Left ventricle myocardium inferior (tissue), 1 donor: ENCODE results near the gene KLK5. TPM values are rescaled to one million over a fixed set of nuclear protein-coding genes. Genes with fewer than 3 reads are reported as not detected.

Source experiments
- DNase-seq: peaks from one replicate; pipeline ENCODE4 v3.0.0-alpha.2; 2020
- H3K27ac ChIP-seq: fragments of 200-600 bp; replicated peaks from 2 replicates; pipeline ENCODE4 v1.8.0; 2021
- H3K27me3 ChIP-seq: fragments of 200-600 bp; 2 replicates; pipeline ENCODE4 v1.8.0; 2021; ENCODE audit warnings: low read depth
- H3K36me3 ChIP-seq: fragments of 200-600 bp; 2 replicates; pipeline ENCODE4 v1.8.0; 2021
- H3K4me1 ChIP-seq: fragments of 200-600 bp; 2 replicates; pipeline ENCODE4 v1.8.0; 2021
- H3K4me3 ChIP-seq: fragments of 200-600 bp; 2 replicates; pipeline ENCODE4 v1.8.0; 2021; ENCODE audit warnings: mild to moderate bottlenecking, moderate library complexity
- H3K9me3 ChIP-seq: fragments of 200-600 bp; replicated peaks from 2 replicates; pipeline ENCODE4 v1.8.0; 2021
- intact Hi-C: fragments of 100-400 bp; cut with micrococcal nuclease; formaldehyde crosslinking; loops from one replicate; pipeline ENCODE4 v1.11.0; 2022
- total RNA-seq: library from RNA; stranded (reverse); fragmentation: NEBNext Ultra II Directional; extraction: Animal tissue kit (Norgen Biotek cat#: 25700); gene quantifications from one replicate; pipeline ENCODE4 v1.2.1, GENCODE V29; 2021
- TF ChIP-seq, protein P1 (sequence below): fragments of 200-600 bp; IDR thresholded peaks from 2 replicates; pipeline ENCODE4 v1.8.0; 2021; ENCODE audit warnings: antibody characterized with exemption, mild to moderate bottlenecking, borderline replicate concordance
- donor health status: DM: no; HTN: yes; CAD: no; lungs with severe emphysema.

KLK5 gene
- total RNA-seq, 1 donor from 2014 or later: not detected

DNA sequence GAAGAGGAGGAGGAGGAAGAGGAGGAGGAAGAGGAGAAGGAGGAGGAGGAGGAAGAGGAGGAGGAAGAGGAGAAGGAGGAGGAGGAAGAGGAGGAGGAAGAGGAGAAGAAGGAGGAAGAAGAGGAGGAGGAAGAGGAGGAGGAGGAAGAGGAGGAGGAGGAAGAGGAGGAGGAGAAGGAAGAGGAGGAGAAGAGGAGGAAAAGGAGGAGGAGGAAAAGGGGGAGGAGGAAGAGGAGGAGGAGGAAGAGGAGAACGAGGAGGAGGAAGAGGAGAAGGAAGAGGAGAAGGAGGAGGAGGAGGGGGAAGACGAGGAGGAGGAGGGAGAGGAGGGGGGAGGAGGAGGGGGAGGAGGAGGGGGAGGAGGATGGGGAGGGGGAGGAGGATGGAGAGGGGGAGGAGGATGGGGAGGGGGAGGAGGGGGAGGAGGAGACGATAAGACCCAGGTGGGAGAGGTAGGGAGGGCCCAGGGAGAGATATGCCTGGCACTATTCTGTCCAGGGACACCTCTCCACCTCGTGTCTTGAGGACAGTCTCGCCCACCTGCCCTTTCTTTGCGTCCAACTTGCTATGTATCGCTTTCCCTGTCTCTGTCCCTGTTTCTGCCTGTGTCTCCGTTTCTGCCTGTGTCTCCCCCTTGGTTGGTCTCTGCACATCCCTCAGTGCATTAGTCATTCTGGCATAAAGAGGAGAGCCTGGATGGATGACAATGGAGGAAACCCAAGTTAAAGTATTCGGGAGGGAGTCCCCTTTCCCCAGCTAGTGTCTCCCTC, 7.1 kb upstream of the KLK5 start:
- no peak for DNase-seq
- Histone ChIP-seq H3K27ac (no peak overlapping the region), H3K36me3 (no peaks in the 10 kb centered on the region), H3K4me1 (no peaks in the 10 kb centered on the region), H3K27me3 (peaks cover 82% of the 10 kb centered on the region), H3K4me3 (no peak overlapping the region), H3K9me3 (no peaks in the 10 kb centered on the region)
- TF ChIP-seq, protein P1, sequence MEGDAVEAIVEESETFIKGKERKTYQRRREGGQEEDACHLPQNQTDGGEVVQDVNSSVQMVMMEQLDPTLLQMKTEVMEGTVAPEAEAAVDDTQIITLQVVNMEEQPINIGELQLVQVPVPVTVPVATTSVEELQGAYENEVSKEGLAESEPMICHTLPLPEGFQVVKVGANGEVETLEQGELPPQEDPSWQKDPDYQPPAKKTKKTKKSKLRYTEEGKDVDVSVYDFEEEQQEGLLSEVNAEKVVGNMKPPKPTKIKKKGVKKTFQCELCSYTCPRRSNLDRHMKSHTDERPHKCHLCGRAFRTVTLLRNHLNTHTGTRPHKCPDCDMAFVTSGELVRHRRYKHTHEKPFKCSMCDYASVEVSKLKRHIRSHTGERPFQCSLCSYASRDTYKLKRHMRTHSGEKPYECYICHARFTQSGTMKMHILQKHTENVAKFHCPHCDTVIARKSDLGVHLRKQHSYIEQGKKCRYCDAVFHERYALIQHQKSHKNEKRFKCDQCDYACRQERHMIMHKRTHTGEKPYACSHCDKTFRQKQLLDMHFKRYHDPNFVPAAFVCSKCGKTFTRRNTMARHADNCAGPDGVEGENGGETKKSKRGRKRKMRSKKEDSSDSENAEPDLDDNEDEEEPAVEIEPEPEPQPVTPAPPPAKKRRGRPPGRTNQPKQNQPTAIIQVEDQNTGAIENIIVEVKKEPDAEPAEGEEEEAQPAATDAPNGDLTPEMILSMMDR: no peak
- intact Hi-C loops: no loop called here

DNA sequence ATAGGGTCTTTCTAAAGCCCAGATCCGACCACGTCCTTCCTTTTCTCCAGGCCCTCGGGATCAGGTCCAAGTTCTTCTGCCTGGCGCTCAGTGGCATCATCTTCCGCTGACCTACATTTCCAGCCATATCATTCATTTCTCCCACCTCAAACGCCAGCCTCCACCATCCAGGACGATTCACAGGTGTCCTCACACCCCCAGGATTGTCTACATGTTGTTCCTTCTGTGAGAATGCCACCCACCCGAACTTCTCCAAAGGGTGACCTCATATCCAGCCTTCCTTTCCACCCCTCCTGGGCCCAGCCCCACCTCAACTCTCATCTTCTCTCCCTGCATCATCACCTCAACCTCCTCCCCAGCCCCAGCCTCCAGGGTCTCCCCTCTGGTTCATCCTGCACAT, 4.7 kb upstream of the KLK5 start:
- intact Hi-C loops: no loop called here
- Histone ChIP-seq H3K9me3 (no peaks in the 10 kb centered on the region), H3K27me3 (peaks cover 81% of the 10 kb centered on the region), H3K36me3 (no peaks in the 10 kb centered on the region), H3K4me3 (no peak overlapping the region), H3K27ac (no peak overlapping the region), H3K4me1 (no peaks in the 10 kb centered on the region)
- TF ChIP-seq, protein P1: no peak
- DNase-seq: no peak

DNA sequence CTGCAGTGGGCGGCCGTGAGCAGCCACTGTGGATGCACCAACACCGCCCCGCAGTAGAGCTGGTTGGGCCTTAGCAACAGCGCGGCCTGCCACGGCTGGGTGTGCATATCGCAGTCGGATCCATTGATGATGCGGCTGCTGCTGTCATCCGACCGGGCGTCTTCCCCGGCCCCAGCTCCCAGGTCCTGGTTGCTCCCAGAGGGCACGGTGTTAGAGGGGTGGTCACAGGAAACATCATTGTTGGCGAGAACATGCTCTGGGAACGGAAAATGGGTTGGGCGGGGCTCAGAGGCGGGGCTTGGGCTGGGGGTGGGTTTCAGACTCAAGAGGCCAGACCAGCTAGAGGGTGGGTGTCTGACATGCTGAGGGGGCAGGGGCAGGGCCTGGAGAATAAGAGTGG, 3.0 kb downstream of the KLK5 start:
- TF ChIP-seq, protein P1: no peak
- no peak overlapping the region for H3K4me3 ChIP-seq
- no peak for DNase-seq
- H3K27me3 ChIP-seq: peaks cover 78% of the 10 kb centered on the region
- no peaks in the 10 kb centered on the region for H3K36me3 ChIP-seq
- intact Hi-C loops: no loop called here
- no peaks in the 10 kb centered on the region for H3K9me3 ChIP-seq
- H3K27ac ChIP-seq: no peak overlapping the region
- H3K4me1 ChIP-seq: no peaks in the 10 kb centered on the region

DNA sequence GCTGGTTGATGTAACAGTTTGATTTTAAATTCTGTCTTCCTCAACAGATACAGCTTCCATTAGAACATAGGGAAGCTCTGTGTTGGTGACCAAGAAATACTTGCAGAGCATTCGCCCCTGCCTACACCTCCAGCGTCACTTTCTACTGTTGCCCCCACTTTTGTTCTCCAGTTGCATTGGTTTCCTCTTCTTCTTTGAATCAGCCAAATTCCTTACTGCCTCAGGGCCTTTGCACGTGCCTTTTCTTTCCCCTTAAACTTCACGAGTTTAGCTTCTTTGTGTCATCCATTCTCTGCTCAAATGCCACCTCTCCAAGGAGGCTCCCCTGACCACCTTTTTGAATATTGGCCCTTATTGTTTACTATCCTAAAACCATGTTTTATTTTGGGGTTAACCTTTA, 5.7 kb downstream of the KLK5 start:
- Histone ChIP-seq H3K9me3 (peaks cover 2% of the 10 kb centered on the region), H3K4me3 (no peak overlapping the region), H3K36me3 (no peaks in the 10 kb centered on the region), H3K4me1 (no peaks in the 10 kb centered on the region), H3K27me3 (peaks cover 72% of the 10 kb centered on the region), H3K27ac (no peak overlapping the region)
- TF ChIP-seq, protein P1: no peak
- intact Hi-C loops: no loop called here
- DNase-seq: no peak

DNA sequence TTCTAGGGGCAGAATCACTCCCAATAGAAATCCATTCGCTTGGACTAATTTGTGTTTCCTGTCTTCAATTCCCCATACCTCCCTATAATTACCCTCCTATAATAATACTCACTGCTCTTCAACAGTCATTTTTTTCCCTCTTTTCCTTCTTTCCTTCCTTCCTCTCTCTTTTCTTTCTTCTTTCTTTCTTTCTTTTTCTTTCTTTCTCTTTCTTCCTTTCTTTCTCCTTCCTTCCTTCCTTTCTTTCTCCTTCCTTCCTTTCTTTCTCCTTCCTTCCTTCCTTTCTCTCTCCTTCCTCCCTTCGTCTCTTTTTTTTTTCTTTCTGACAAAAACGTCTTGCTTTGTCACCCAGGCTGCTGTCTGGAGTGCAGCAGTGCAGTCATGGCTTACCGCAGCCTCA, 8.0 kb downstream of the KLK5 start:
- intact Hi-C loops: no loop called here
- H3K27ac ChIP-seq: no peak overlapping the region
- no peaks in the 10 kb centered on the region for H3K36me3 ChIP-seq
- peaks cover 5% of the 10 kb centered on the region for H3K9me3 ChIP-seq
- no peak for DNase-seq
- no peaks in the 10 kb centered on the region for H3K4me1 ChIP-seq
- peaks cover 71% of the 10 kb centered on the region for H3K27me3 ChIP-seq
- no peak overlapping the region for H3K4me3 ChIP-seq
- TF ChIP-seq, protein P1: no peak
